Measurements from ENCODE around the gene TAF10.

TAF10 gene

DNA sequence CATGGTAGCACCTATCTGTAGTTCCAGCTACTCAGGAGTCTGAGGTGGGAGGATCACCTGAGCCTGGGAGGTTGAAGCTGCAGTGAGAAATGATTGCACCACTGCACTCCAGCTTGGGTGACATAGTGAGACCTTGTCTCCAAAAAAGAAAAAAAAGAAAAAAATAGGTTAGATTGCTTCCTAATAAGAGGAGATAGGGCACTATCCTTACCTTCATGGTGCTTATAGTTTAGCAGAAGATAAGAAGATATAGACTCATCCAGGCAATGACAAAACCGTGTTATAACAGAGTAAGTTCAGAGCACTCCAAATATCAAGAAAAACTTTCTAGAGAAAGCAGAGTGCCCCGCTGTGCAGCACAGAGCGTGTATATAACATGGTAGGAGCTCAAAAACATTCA lies 50.7 kb downstream of the TAF10 start:
- in situ Hi-C loops (cut with MboI; ENCODE audit: low sequenced_read_pairs), result no loop called here

All from HL-60/S4 (cell line).